Spleen (tissue), 7 donors: Measurements from ENCODE around the gene TPST2.

Experiments
- POLR2A ChIP-seq, 3 donors: fragments of 450-650 bp; IDR thresholded peaks; one replicate each; pipeline ENCODE4 v1.5.1; 2017; ENCODE audit warnings: antibody characterized with exemption in 3 of 3, mild to moderate bottlenecking in 1 of 3
- TF ChIP-seq, protein P1 (sequence below), 11 experiments: fragments of 200-600 bp in 7 of 11; fragments of 450-650 bp in 4 of 11; sonication (generic) in 4 of 11; IDR thresholded peaks in 8 of 11; conservative IDR thresholded peaks in 3 of 11; 1 replicate in 7 of 11; 2 replicates in 4 of 11; pipeline versions ENCODE4 v1.4.0 to v1.8.0; 2016 to 2021; ENCODE audit warnings: antibody characterized with exemption in 11 of 11, inconsistent platforms in 4 of 11, mild to moderate bottlenecking in 1 of 11
- donor health status: DM: no; HTN: no; CAD: no; lungs with moderate emphysema.
- donor health status: DM: no; HTN: no; CAD: no.
- donor health status: DM: no; HTN: no; CAD: no.

DNA sequence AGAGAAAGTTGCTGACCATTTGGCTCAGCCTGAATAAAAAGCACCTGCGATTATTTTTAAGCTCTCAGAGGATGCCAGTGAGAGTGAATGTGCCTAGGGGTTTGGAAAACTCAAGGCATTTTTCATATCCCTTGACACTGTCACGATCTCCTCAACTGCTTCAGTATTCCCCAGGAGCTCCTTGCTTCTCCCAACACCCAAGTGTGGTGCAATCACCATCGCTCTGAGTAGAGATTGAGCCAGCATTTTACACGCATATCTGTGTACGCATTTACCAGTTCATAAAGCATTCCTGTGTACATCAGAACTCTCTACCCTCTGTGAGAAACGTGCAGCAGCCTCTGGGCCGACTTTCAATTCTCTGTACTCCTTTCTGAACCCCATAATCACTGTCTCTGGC, 104.9 kb downstream of the TPST2 start:
- TF ChIP-seq, protein P1, sequence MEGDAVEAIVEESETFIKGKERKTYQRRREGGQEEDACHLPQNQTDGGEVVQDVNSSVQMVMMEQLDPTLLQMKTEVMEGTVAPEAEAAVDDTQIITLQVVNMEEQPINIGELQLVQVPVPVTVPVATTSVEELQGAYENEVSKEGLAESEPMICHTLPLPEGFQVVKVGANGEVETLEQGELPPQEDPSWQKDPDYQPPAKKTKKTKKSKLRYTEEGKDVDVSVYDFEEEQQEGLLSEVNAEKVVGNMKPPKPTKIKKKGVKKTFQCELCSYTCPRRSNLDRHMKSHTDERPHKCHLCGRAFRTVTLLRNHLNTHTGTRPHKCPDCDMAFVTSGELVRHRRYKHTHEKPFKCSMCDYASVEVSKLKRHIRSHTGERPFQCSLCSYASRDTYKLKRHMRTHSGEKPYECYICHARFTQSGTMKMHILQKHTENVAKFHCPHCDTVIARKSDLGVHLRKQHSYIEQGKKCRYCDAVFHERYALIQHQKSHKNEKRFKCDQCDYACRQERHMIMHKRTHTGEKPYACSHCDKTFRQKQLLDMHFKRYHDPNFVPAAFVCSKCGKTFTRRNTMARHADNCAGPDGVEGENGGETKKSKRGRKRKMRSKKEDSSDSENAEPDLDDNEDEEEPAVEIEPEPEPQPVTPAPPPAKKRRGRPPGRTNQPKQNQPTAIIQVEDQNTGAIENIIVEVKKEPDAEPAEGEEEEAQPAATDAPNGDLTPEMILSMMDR (IDR thresholded peaks at IDR 0.05 in 8 of 11, conservative IDR thresholded peaks at IDR 0.05 in 3 of 11), result no peak
- TF ChIP-seq POLR2A (IDR thresholded peaks at IDR 0.05), result no peak
